PC-9 (cell line): ENCODE measurements around the gene DNMT3L.
"Not testable (repeated sequence)": the region's sequence is repeated elsewhere in the genome, so short reads cannot be mapped to it uniquely, and the experiment has no call there.

Source experiments
- CTCF ChIP-seq: fragments of 200-600 bp; sonication (generic); conservative IDR thresholded peaks from 2 replicates; pipeline ENCODE4 v1.6.1; 2017; ENCODE audit warnings: mixed run types, antibody characterized with exemption, mild to moderate bottlenecking, moderate library complexity
- EZH2 ChIP-seq: fragments of 200-600 bp; sonication (generic); IDR thresholded peaks from 2 replicates; pipeline ENCODE4 v1.8.0; 2017; ENCODE audit warnings: antibody characterized with exemption, low read depth

DNA sequence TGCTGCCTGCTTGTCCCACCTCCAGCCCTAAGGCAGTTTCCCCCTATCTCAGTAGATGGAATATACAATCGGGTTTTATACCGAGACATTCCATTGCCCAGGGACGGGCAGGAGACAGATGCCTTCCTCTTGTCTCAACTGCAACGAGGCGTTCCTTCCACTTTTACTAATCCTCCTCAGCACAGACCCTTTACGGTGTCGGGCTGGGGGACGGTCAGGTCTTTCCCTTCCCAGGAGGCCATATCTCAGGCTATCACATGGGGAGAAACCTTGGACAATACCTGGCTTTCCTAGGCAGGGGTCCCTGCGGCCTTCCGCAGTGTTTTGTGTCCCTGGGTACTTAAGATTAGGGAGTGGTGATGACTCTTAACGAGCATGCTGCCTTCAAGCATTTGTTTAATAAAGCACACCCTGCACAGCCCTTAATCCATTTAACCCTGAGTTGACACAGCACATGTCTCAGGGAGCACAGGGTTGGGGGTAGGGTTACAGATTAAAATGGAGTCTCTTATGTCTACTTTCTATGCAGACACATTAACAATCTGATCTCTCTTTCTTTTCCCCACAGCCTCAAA lies 21.6 kb upstream of the DNMT3L start:
- TF ChIP-seq CTCF, EZH2: not testable (repeated sequence)
